Smooth muscle cell (in vitro differentiated cells): ENCODE measurements around the gene UTS2R. TPM values are rescaled to one million over a fixed set of nuclear protein-coding genes. Genes with fewer than 3 reads are reported as not detected.

Source experiments
- DNase-seq: peaks from one replicate; lab custom pipeline; 2025; ENCODE audit not compliant: unreplicated experiment; lab: John Stamatoyannopoulos, UW
- H2AFZ ChIP-seq: fragments of 200-600 bp; sonication (generic); 2 replicates; pipeline ENCODE4 v1.6.0; 2016; ENCODE audit warnings: antibody characterized with exemption, low read depth, mild to moderate bottlenecking
- H3F3A ChIP-seq: fragments of 200-600 bp; sonication (generic); 2 replicates; pipeline ENCODE4 v1.6.0; 2017; ENCODE audit warnings: antibody characterized with exemption, low read depth
- H3K27ac ChIP-seq: fragments of 200-600 bp; sonication (generic); 2 replicates; pipeline ENCODE4 v1.5.1; 2016; ENCODE audit warnings: low read depth, mild to moderate bottlenecking
- H3K27me3 ChIP-seq: fragments of 200-600 bp; sonication (generic); 2 replicates; pipeline ENCODE4 v1.6.1; 2016; ENCODE audit warnings: low read depth, mild to moderate bottlenecking
- H3K36me3 ChIP-seq: fragments of 200-600 bp; sonication (generic); 2 replicates; pipeline ENCODE4 v1.5.1; 2016; ENCODE audit warnings: low read depth
- H3K4me1 ChIP-seq: fragments of 200-600 bp; sonication (generic); 2 replicates; pipeline ENCODE4 v1.5.1; 2016; ENCODE audit warnings: low read depth
- H3K4me2 ChIP-seq: fragments of 200-600 bp; sonication (generic); 2 replicates; pipeline ENCODE4 v1.6.0; 2016; ENCODE audit warnings: mild to moderate bottlenecking
- H3K4me3 ChIP-seq: fragments of 200-600 bp; sonication (generic); 2 replicates; pipeline ENCODE4 v1.5.1; 2016; ENCODE audit warnings: mild to moderate bottlenecking
- H3K79me2 ChIP-seq: fragments of 200-600 bp; sonication (generic); 2 replicates; pipeline ENCODE4 v1.6.0; 2016; ENCODE audit warnings: low read depth, mild to moderate bottlenecking
- H3K9ac ChIP-seq: fragments of 200-600 bp; sonication (generic); 2 replicates; pipeline ENCODE4 v1.6.0; 2016; ENCODE audit warnings: low read depth
- H3K9me3 ChIP-seq: fragments of 200-600 bp; sonication (generic); replicated peaks from 2 replicates; pipeline ENCODE4 v1.5.1; 2016; ENCODE audit warnings: low read depth
- H4K20me1 ChIP-seq: fragments of 200-600 bp; sonication (generic); 2 replicates; pipeline ENCODE4 v1.6.0; 2016; ENCODE audit warnings: low read depth
- WGBS: methylation state at CpG from one replicate; pipeline ENCODE4 v1.1.7; 2016; ENCODE audit warnings: low lambda C conversion rate; 5-methylcytosine and 5-hydroxymethylcytosine counted together
- polyA plus RNA-seq: library from polyadenylated mRNA; unstranded; fragments of >200 nt; fragmentation: Nextera tagmentation; extraction: Ambion mirVana; gene quantifications from 2 replicates; pipeline ENCODE4 v1.2.1, GENCODE V29; 2016
- small RNA-seq: library from RNA; depleted of rRNA; stranded (forward); fragments of <200 nt; gene quantifications from one replicate; pipeline ENCODE3, GENCODE V24; 2014
- total RNA-seq: library from RNA; depleted of rRNA; stranded (reverse); fragments of >200 nt; gene quantifications from 2 replicates; pipeline ENCODE4 v1.2.3, GENCODE V29; 2014
- TF ChIP-seq, protein P1 (sequence below): fragments of 200-600 bp; sonication (generic); IDR thresholded peaks from 2 replicates; pipeline ENCODE4 v1.5.1; 2017; ENCODE audit warnings: borderline replicate concordance, mild to moderate bottlenecking, antibody characterized with exemption; ENCODE audit not compliant: insufficient read depth, poor library complexity, severe bottlenecking

Gene UTS2R
- total and polyA plus RNA-seq, 2 experiments from 2014 or later, result not detected

DNA sequence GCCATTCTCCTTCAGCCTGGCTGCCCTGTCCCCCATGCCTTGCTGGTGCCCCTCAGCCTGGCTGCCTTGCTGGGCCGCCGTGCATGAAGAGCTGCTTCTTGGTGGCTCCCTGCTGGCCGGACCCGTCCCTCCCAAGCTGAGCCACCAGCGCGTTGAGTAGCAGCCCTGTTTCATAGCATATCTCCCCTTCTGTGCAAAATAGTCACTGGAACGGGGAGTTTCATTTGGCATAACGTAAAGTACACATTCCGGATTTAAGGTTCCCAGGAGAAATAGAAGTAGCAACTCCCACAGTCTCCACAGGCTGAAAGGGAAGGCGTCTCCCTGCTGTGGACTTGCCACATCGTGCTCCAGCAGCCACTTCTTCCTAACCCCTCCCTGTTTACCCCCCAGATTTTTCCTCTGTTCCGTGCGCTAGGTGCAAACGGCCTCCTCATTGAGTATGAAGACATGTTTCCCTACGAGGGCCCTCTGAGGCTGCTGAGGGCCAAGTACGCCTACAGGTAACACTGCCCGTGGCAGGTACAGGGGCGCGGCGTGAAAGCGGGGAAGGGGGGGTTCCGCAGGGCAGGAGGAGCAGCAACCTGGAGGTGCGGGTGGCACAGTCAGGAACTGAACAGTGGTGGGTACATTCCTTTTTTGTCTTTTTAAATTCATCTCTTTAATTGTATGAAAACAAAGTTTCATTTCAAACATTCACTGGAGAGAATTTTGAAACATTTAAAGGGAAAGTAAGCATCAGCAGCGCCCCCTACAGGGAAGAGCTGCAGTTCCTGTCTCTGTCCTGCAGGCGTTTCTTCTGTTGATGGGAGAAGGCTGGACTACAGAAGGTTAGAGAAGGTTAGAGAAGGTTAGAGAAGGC is 52.7 kb downstream of the UTS2R start:
- WGBS, result 85% methylated on average over 25 of the region's 25 CpGs
- Histone ChIP-seq H3K27ac (no peak overlapping the region), H3F3A (no peaks in the 10 kb centered on the region), H2AFZ (no peak overlapping the region), H3K4me2 (no peak overlapping the region), H3K9ac (no peak overlapping the region), H3K27me3 (no peaks in the 10 kb centered on the region), H3K9me3 (no peaks in the 10 kb centered on the region), H3K36me3 (no peaks in the 10 kb centered on the region), H4K20me1 (no peaks in the 10 kb centered on the region), H3K4me3 (no peak overlapping the region), H3K4me1 (no peaks in the 10 kb centered on the region), H3K79me2 (no peaks in the 10 kb centered on the region)
- TF ChIP-seq, protein P1, sequence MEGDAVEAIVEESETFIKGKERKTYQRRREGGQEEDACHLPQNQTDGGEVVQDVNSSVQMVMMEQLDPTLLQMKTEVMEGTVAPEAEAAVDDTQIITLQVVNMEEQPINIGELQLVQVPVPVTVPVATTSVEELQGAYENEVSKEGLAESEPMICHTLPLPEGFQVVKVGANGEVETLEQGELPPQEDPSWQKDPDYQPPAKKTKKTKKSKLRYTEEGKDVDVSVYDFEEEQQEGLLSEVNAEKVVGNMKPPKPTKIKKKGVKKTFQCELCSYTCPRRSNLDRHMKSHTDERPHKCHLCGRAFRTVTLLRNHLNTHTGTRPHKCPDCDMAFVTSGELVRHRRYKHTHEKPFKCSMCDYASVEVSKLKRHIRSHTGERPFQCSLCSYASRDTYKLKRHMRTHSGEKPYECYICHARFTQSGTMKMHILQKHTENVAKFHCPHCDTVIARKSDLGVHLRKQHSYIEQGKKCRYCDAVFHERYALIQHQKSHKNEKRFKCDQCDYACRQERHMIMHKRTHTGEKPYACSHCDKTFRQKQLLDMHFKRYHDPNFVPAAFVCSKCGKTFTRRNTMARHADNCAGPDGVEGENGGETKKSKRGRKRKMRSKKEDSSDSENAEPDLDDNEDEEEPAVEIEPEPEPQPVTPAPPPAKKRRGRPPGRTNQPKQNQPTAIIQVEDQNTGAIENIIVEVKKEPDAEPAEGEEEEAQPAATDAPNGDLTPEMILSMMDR, result peak; percentile 48
- DNase-seq, result no peak

DNA sequence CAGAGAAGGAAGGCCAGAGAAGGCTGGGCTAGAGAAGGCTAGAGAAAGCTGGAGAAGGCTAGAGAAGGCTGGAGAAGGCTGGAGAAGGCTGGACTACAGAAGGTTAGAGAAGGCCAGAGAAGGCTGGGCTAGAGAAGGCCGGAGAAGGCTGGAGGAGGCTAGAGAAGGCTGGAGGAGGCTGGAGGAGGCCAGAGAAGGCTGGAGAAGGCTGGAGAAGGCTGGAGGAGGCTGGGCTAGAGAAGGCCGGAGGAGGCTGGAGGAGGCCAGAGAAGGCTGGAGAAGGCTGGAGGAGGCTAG is 53.2 kb downstream of the UTS2R start:
- no peak overlapping the region for H3K27ac ChIP-seq
- TF ChIP-seq, protein P1, result no peak

More for the DNA sequence above, 53.2 kb downstream of the UTS2R start:
- WGBS, result 100% methylated on average over 2 of the region's 2 CpGs
- DNase-seq, result no peak
- Histone ChIP-seq H3K9ac (no peak overlapping the region), H4K20me1 (no peaks in the 10 kb centered on the region), H3K4me1 (no peaks in the 10 kb centered on the region), H3K36me3 (no peaks in the 10 kb centered on the region), H3K9me3 (no peaks in the 10 kb centered on the region), H3K4me2 (no peak overlapping the region), H3K27me3 (no peaks in the 10 kb centered on the region), H3K4me3 (no peak overlapping the region), H2AFZ (no peak overlapping the region), H3K79me2 (no peaks in the 10 kb centered on the region), H3F3A (no peaks in the 10 kb centered on the region)

Small RNA genes lying within 50 kb of the gene (small RNA-seq; reads per million reads assigned to genes)
- gene RF00019, result not detected

Other genes with a start within 250 kb of the UTS2R start
- 11.4 and 18.3 TPM in 2 replicates for gene CCDC57, start 158.9 kb upstream of the UTS2R start, total RNA-seq
- gene CCDC57, start 158.9 kb upstream of the UTS2R start, polyA plus RNA-seq, result 23.1 and 34.6 TPM in 2 replicates
- gene SLC16A3, start 142.7 kb upstream of the UTS2R start, total RNA-seq, result 151 and 180 TPM in 2 replicates
- 83.3 and 96.1 TPM in 2 replicates for gene SLC16A3, start 142.7 kb upstream of the UTS2R start, polyA plus RNA-seq
- gene CSNK1D, start 98.1 kb upstream of the UTS2R start, total RNA-seq, result 51.6 and 75.3 TPM in 2 replicates
- 135 and 172 TPM in 2 replicates for gene CSNK1D, start 98.1 kb upstream of the UTS2R start, polyA plus RNA-seq
- not detected in 2 replicates for gene CD7, start 54.2 kb upstream of the UTS2R start, total RNA-seq
- gene CD7, start 54.2 kb upstream of the UTS2R start, polyA plus RNA-seq, result 0.18 and 0.79 TPM in 2 replicates
- gene SECTM1, start 38.0 kb upstream of the UTS2R start, total RNA-seq, result not detected in 2 replicates
- 0.48 and 0.49 TPM in 2 replicates for gene SECTM1, start 38.0 kb upstream of the UTS2R start, polyA plus RNA-seq
- not detected in 2 replicates for gene TEX19, start 12.5 kb upstream of the UTS2R start, total RNA-seq
- gene TEX19, start 12.5 kb upstream of the UTS2R start, polyA plus RNA-seq, result not detected in 2 replicates
- 1.5 and 9.2 TPM in 2 replicates for gene HEXD, start 46.6 kb downstream of the UTS2R start, total RNA-seq
- gene HEXD, start 46.6 kb downstream of the UTS2R start, polyA plus RNA-seq, result 9.2 and 13.8 TPM in 2 replicates
- 10.5 and 18.4 TPM in 2 replicates for gene OGFOD3, start 46.8 kb downstream of the UTS2R start, total RNA-seq
- 21.0 and 30.4 TPM in 2 replicates for gene OGFOD3, start 46.8 kb downstream of the UTS2R start, polyA plus RNA-seq
- 23.3 and 26.1 TPM in 2 replicates for gene CYBC1, start 79.0 kb downstream of the UTS2R start, total RNA-seq
- gene CYBC1, start 79.0 kb downstream of the UTS2R start, polyA plus RNA-seq, result 65.8 and 66.0 TPM in 2 replicates
- gene NARF, start 87.0 kb downstream of the UTS2R start, total RNA-seq, result 52.0 and 121 TPM in 2 replicates
- 163 and 178 TPM in 2 replicates for gene NARF, start 87.0 kb downstream of the UTS2R start, polyA plus RNA-seq
- gene FOXK2, start 148.0 kb downstream of the UTS2R start, total RNA-seq, result 27.1 and 27.3 TPM in 2 replicates
- 25.9 and 39.3 TPM in 2 replicates for gene FOXK2, start 148.0 kb downstream of the UTS2R start, polyA plus RNA-seq